Measurements from ENCODE around the gene LY86. TPM values are rescaled to one million over a fixed set of nuclear protein-coding genes. Genes with fewer than 3 reads are reported as not detected.
"Not testable (repeated sequence)": the region's sequence is repeated elsewhere in the genome, so short reads cannot be mapped to it uniquely, and the experiment has no call there.

Gene LY86
- total RNA-seq, 3 donors from 2014 or later = 0.16 to 0.25 TPM; not detected in 1

- no peak overlapping the region for H3K4me3 Mint-ChIP-seq
- no peaks in the 10 kb centered on the region for H3K9me3 Mint-ChIP-seq
- no peaks in the 10 kb centered on the region for H3K36me3 Mint-ChIP-seq (ENCODE audit: insufficient read depth)
- H3K4me1 Mint-ChIP-seq (ENCODE audit: low read depth) = peaks cover 33% of the 10 kb centered on the region
- DNase-seq = no peak
- ATAC-seq = no peak
- no peaks in the 10 kb centered on the region for H3K27me3 Mint-ChIP-seq (ENCODE audit: low read depth)
Measured at GRCh38 chr6:6597682-6598081, 9.2 kb downstream of the LY86 start.

- no peaks in the 10 kb centered on the region for H3K9me3 Mint-ChIP-seq
- H3K4me3 Mint-ChIP-seq = no peak overlapping the region
- H3K36me3 Mint-ChIP-seq (ENCODE audit: insufficient read depth) = no peaks in the 10 kb centered on the region
- no peak for DNase-seq
- no peaks in the 10 kb centered on the region for H3K27me3 Mint-ChIP-seq (ENCODE audit: low read depth)
- peaks cover 20% of the 10 kb centered on the region for H3K4me1 Mint-ChIP-seq (ENCODE audit: low read depth)
- ATAC-seq = no peak
Measured at GRCh38 chr6:6599468-6599873, 11.0 kb downstream of the LY86 start.

GRCh38 chr6:6600875-6601274 lies 12.4 kb downstream of the LY86 start:
- peaks cover 11% of the 10 kb centered on the region for H3K4me1 Mint-ChIP-seq (ENCODE audit: low read depth)

GRCh38 chr6:6602262-6602661 lies 13.7 kb downstream of the LY86 start:
- ATAC-seq = no peak

More at GRCh38 chr6:6600875-6601274, 12.4 kb downstream of the LY86 start:
- ATAC-seq = no peak
- Mint-ChIP-seq H3K9me3 (no peaks in the 10 kb centered on the region), H3K36me3 (ENCODE audit: insufficient read depth) (no peaks in the 10 kb centered on the region), H3K4me3 (no peak overlapping the region), H3K27me3 (ENCODE audit: low read depth) (no peaks in the 10 kb centered on the region)
- DNase-seq = no peak

GRCh38 chr6:6603317-6603716 lies 14.8 kb downstream of the LY86 start:
- no peak overlapping the region for H3K4me3 Mint-ChIP-seq
- H3K27me3 Mint-ChIP-seq (ENCODE audit: low read depth) = no peaks in the 10 kb centered on the region
- H3K36me3 Mint-ChIP-seq (ENCODE audit: insufficient read depth) = no peaks in the 10 kb centered on the region
- H3K4me1 Mint-ChIP-seq (ENCODE audit: low read depth) = peaks cover 6% of the 10 kb centered on the region
- no peak for DNase-seq
- no peaks in the 10 kb centered on the region for H3K9me3 Mint-ChIP-seq
- no peak for ATAC-seq

More at GRCh38 chr6:6602262-6602661, 13.7 kb downstream of the LY86 start:
- Mint-ChIP-seq H3K9me3 (no peaks in the 10 kb centered on the region), H3K27me3 (ENCODE audit: low read depth) (no peaks in the 10 kb centered on the region), H3K4me3 (no peak overlapping the region), H3K4me1 (ENCODE audit: low read depth) (peaks cover 1% of the 10 kb centered on the region), H3K36me3 (ENCODE audit: insufficient read depth) (no peaks in the 10 kb centered on the region)
- no peak for DNase-seq

- no peaks in the 10 kb centered on the region for H3K27me3 Mint-ChIP-seq (ENCODE audit: low read depth)
- no peak overlapping the region for H3K4me3 Mint-ChIP-seq
- H3K36me3 Mint-ChIP-seq (ENCODE audit: insufficient read depth) = no peaks in the 10 kb centered on the region
- DNase-seq (no peak), ATAC-seq (no peak)
- peaks cover 13% of the 10 kb centered on the region for H3K4me1 Mint-ChIP-seq (ENCODE audit: low read depth)
- no peaks in the 10 kb centered on the region for H3K9me3 Mint-ChIP-seq
Measured at GRCh38 chr6:6604015-6604414, 15.5 kb downstream of the LY86 start.

- H3K4me3 Mint-ChIP-seq = no peak overlapping the region
- ATAC-seq (no peak), DNase-seq (no peak)
- no peaks in the 10 kb centered on the region for H3K27me3 Mint-ChIP-seq (ENCODE audit: low read depth)
- H3K36me3 Mint-ChIP-seq (ENCODE audit: insufficient read depth) = no peaks in the 10 kb centered on the region
- peaks cover 18% of the 10 kb centered on the region for H3K4me1 Mint-ChIP-seq (ENCODE audit: low read depth)
- H3K9me3 Mint-ChIP-seq = no peaks in the 10 kb centered on the region
Measured at GRCh38 chr6:6604566-6604965, 16.0 kb downstream of the LY86 start.

GRCh38 chr6:6605873-6606272 lies 17.4 kb downstream of the LY86 start:
- ATAC-seq = no peak
- H3K36me3 Mint-ChIP-seq (ENCODE audit: insufficient read depth) = no peaks in the 10 kb centered on the region
- no peaks in the 10 kb centered on the region for H3K9me3 Mint-ChIP-seq
- H3K4me3 Mint-ChIP-seq = no peak overlapping the region
- DNase-seq = no peak
- no peaks in the 10 kb centered on the region for H3K27me3 Mint-ChIP-seq (ENCODE audit: low read depth)
- peaks cover 30% of the 10 kb centered on the region for H3K4me1 Mint-ChIP-seq (ENCODE audit: low read depth)

GRCh38 chr6:6606391-6607030 lies 18.0 kb downstream of the LY86 start:
- peaks cover 35% of the 10 kb centered on the region for H3K4me1 Mint-ChIP-seq (ENCODE audit: low read depth)
- not testable (repeated sequence) for H3K27me3 Mint-ChIP-seq (ENCODE audit: low read depth); H3K36me3 Mint-ChIP-seq (ENCODE audit: insufficient read depth); H3K9me3 Mint-ChIP-seq; ATAC-seq; DNase-seq; H3K4me3 Mint-ChIP-seq

- H3K4me1 Mint-ChIP-seq (ENCODE audit: low read depth) = peaks cover 62% of the 10 kb centered on the region
- no peak for ATAC-seq
Measured at GRCh38 chr6:6609450-6609849, 20.9 kb downstream of the LY86 start.

GRCh38 chr6:6610031-6610591 lies 21.6 kb downstream of the LY86 start:
- Mint-ChIP-seq H3K4me3 (no peak overlapping the region), H3K27me3 (ENCODE audit: low read depth) (no peaks in the 10 kb centered on the region), H3K36me3 (ENCODE audit: insufficient read depth) (no peaks in the 10 kb centered on the region), H3K9me3 (no peaks in the 10 kb centered on the region), H3K4me1 (ENCODE audit: low read depth) (peaks cover 68% of the 10 kb centered on the region)
- ATAC-seq (peak; percentile 70 to 76), DNase-seq (no peak)

More at GRCh38 chr6:6609450-6609849, 20.9 kb downstream of the LY86 start:
- Mint-ChIP-seq H3K36me3 (ENCODE audit: insufficient read depth) (no peaks in the 10 kb centered on the region), H3K4me3 (no peak overlapping the region), H3K27me3 (ENCODE audit: low read depth) (no peaks in the 10 kb centered on the region), H3K9me3 (no peaks in the 10 kb centered on the region)
- DNase-seq = no peak

- H3K4me1 Mint-ChIP-seq (ENCODE audit: low read depth) = peaks cover 70% of the 10 kb centered on the region
- H3K36me3 Mint-ChIP-seq (ENCODE audit: insufficient read depth) = no peaks in the 10 kb centered on the region
- DNase-seq (no peak), ATAC-seq (no peak)
- no peaks in the 10 kb centered on the region for H3K9me3 Mint-ChIP-seq
- H3K27me3 Mint-ChIP-seq (ENCODE audit: low read depth) = no peaks in the 10 kb centered on the region
- no peak overlapping the region for H3K4me3 Mint-ChIP-seq
Measured at GRCh38 chr6:6611486-6611885, 23.0 kb downstream of the LY86 start.

- Mint-ChIP-seq H3K9me3 (no peaks in the 10 kb centered on the region), H3K4me1 (ENCODE audit: low read depth) (peaks cover 75% of the 10 kb centered on the region), H3K27me3 (ENCODE audit: low read depth) (no peaks in the 10 kb centered on the region), H3K4me3 (no peak overlapping the region), H3K36me3 (ENCODE audit: insufficient read depth) (no peaks in the 10 kb centered on the region)
- ATAC-seq = no peak
- DNase-seq = no peak
Measured at GRCh38 chr6:6612308-6612707, 23.8 kb downstream of the LY86 start.

- not testable (repeated sequence) for H3K4me3 Mint-ChIP-seq, DNase-seq
Measured at GRCh38 chr6:6613103-6613718, 24.7 kb downstream of the LY86 start.

More at GRCh38 chr6:6613103-6613718, 24.7 kb downstream of the LY86 start:
- H3K27me3 Mint-ChIP-seq (ENCODE audit: low read depth); H3K36me3 Mint-ChIP-seq (ENCODE audit: insufficient read depth); H3K9me3 Mint-ChIP-seq; ATAC-seq: not testable (repeated sequence)
- peaks cover 71% of the 10 kb centered on the region for H3K4me1 Mint-ChIP-seq (ENCODE audit: low read depth)
